ENCODE results near the gene CD99. TPM values are rescaled to one million over a fixed set of nuclear protein-coding genes. Genes with fewer than 3 reads are reported as not detected.

CD99 gene
- total RNA-seq, 1 donor from 2014 or later: 317 TPM

- intact Hi-C loops (cut with DNase I): no loop called here
- ATAC-seq (no peak), DNase-seq (ENCODE audit: low spot score) (no peak)
These were observed 98.5 kb downstream of the CD99 start for GRCh38 chrX:2789569-2789968.

Other genes with a start within 250 kb of the CD99 start
- 26.7 TPM for gene DHRSX, start 190.3 kb upstream of the CD99 start, total RNA-seq
- 34.6 TPM for gene ZBED1, start 190.3 kb upstream of the CD99 start, total RNA-seq
- 4.0 TPM for gene XG, start 60.7 kb downstream of the CD99 start, total RNA-seq
- gene GYG2, start 137.6 kb downstream of the CD99 start, total RNA-seq: 10.9 TPM
- 20.1 TPM for gene ARSD, start 238.0 kb downstream of the CD99 start, total RNA-seq